Measurements from ENCODE around the gene CUBN.
"Not testable (repeated sequence)": the region's sequence is repeated elsewhere in the genome, so short reads cannot be mapped to it uniquely, and the experiment has no call there.

The CUBN gene

GRCh38 chr10:17138460-17139042 is 8.9 kb upstream of the CUBN start:
- no peak for DNase-seq

DNA sequence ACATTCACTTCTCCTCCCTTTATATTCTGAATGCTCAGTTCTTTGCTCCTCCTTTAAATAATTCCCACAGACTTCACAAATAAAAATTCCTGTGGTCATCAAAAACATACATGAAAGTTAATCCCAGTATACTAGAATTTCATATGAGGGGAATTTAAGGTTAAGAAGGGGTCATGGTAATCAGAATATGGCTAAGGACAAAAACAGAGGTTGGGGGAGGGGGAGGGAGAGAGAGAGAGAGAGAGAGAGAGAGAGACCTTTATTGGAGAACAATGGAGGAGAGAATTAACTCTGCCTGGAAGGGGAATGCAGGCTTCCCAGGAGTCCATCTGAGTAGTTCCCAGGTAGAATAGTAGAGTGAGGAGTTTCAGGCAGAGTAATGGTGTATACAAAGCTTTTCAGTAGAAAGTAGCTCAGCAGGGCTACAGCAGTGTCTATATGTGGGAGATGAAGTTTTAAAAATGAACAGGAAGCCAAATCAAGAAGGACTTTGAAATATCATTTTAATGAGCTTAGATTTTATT is 5.2 kb upstream of the CUBN start:
- no peak for DNase-seq

DNA sequence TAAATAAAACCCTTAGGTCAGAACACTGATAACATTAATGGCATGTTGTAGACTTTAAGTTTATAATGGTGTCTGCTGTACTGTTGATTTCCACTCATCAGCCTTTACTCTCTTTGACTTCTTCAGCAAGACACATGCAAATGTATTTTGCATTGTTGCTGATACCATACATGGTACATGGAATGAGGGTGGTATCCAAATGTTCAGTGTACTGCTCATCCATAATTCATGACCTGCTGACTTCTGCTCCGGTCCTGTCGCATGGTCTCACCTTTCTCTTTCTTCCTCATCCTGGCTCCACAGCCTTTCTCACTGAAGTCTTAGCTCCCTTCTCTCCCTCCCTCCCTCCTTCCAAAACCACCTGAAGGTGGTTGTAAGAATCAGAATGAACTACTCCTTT is 4.7 kb upstream of the CUBN start:
- no peak for DNase-seq

DNA sequence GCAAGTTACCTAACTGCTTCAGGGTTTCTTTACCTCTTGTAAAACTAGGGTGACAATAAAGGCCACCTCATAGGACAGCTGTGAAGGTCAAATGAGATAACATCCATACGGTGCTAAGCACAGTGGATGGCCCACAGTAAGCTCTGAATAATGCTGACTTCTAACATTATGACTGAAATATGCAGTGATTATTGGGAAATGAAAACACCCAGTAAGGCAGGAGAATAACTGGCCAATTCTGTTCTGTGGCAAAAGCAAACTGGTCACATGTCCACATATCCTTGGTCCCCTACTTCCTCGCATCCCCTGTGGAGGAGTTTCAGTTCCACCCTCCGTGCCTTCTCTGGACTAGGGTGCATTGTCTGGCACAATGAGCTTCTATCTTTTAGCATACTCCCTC is 1.4 kb downstream of the CUBN start:
- no peak for DNase-seq

DNA sequence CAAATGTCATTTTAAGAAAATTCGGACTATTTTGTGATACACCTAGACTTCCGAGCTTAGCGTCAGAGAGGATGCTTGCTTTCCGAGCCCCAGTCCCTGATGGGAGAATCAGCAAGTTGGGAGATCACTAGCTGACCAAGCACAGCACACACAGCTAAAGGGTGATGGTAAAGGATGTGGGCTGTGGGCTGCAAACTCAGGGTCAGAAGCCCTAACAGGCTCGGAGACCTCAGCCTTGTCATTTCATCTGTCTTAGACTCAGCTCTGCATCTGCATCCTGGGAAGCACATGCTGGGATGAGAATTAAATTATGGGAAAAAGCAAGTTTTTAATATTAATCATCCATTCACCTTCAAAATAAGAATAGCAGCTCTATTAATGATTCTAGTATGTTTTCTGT is 3.3 kb downstream of the CUBN start:
- no peak for DNase-seq

GRCh38 chr10:17125206-17125893 is 4.3 kb downstream of the CUBN start:
- DNase-seq = no peak

DNA sequence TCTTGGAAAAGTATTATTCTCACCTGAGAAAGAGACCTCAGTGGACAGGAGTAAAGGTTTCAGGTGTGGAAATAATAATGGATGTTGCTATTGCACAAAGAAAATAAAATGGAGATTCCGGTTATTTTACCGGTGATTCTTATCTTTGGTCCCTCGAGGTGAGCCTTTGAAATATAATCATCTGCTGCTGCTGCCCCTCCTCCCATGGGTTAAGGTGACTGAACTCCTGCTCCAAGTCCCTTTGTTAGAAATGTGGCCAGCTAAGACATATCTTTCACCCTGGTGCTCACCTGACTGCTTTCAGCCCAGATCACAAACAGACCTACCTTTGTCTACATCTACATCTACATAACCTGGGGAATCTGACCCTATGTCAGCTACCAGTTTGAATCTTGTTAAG is 5.7 kb downstream of the CUBN start:
- no peak for DNase-seq

DNA sequence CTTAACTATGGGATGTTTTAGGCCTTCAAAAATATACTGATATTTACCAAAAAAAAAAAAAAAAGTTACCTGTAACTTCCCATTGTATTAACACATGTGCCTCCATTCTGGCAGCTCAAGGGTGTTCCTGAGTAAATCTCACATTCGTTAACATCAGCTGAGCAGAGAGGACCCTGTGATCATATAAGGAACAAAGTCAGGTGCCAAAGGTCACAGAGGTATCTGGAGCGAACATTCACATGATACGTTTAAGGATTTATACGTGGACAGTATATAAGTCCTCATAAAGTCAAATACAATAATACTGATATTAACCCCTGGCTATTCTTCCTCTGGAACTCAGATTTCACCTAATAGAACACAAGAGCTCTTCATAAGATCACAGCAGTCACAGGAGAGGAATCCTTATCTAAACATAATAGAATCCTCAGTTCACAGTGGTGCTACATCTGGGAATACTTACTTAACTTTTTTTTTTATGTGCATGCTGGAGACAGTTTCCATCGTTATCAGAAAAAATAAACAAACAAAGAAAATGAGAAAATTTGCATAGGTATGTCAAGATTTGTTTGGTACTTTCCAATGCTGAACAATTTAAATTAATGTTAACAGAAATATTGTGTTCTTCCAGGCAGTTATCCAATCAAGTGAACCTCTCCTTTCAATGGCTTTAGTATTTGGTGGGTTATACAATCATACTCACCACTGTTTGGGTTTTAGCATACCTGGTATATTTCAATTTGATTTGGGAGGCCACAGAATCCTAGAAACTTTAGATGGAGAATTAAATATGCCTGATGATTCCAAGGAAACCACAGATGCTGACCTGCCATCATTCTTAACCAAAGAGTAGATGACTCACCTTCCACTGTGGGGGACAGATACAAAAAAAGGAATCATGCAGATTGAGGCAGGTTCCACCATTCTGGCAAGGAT is 6.6 kb downstream of the CUBN start:
- DNase-seq = no peak

DNA sequence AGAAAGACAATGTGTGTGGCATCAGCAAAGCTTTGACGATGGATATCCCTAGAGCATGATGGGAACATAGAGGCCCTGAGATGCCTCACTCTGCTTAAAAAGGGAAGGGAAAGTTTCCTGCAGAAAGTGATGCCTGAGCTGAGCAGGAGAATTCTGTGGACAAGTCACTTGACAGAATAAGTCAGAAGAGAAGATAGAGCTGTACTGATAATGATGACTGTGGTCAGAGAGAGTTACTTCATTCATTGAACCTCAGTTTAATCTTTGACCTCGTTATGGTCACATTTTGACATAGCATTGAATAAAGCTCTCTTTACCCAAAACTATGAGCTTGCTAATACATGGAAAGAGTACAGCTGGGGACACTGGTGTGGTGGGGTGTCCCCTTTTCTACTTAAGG is 7.6 kb downstream of the CUBN start:
- DNase-seq = no peak

DNA sequence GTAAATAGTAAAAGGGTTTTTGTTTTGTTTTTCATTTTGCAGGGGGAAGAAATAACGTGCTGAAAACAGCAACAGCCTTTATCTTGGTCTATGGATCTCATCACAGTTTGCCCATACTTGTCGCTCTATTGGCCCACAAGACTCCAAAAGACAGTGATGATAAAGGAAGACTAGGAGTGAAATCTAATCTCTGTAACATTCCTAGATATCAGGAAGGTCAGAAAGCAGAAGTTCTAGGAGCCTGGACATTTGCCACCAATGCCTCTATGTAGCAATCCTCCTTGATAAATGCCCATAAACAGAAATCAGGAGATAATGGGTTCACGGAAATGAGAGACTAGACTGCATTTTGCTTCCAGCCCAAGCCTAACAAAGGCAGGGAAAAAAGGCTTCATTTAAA is 8.9 kb downstream of the CUBN start:
- DNase-seq = no peak

GRCh38 chr10:17119845-17120244 is 9.8 kb downstream of the CUBN start:
- no peak for DNase-seq

DNA sequence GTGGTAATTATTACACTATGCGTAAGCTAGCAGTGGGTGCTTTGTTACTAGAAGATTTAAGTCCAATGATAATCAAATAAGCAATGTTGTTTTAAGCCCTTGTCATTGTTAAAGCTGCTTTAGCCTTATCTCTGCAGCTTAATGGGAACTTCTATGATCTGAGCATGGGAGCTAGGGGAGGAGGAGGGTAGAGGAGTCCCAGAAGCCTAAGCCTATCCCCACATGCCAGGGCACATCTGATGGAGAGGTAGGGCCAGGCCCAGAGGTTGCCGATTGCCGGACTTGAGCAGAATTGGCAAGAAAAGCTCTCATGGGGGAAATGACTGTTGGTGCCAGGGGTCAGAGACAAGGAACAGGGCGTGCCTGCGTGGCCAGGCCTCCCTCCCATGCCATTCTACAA is 13.4 kb downstream of the CUBN start:
- no peak for DNase-seq

DNA sequence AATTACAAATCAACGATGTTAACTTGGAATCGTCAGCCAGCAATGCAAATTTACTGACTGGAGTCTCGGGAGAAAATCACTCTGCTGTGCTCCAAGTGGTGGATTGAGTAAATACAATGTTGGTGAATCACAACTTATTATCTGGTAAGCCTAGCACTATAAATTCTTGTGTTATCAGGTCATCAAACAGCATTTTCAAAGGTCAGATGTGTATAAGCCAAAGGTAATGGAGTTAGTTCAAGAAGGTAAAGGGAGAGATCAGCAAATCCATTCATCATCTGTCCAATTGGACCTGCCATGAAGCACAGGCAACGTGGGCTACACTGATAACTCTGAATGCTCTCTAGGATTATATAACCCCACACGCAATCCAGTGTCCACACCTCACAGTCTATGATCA is 13.9 kb downstream of the CUBN start:
- no peak for DNase-seq

DNA sequence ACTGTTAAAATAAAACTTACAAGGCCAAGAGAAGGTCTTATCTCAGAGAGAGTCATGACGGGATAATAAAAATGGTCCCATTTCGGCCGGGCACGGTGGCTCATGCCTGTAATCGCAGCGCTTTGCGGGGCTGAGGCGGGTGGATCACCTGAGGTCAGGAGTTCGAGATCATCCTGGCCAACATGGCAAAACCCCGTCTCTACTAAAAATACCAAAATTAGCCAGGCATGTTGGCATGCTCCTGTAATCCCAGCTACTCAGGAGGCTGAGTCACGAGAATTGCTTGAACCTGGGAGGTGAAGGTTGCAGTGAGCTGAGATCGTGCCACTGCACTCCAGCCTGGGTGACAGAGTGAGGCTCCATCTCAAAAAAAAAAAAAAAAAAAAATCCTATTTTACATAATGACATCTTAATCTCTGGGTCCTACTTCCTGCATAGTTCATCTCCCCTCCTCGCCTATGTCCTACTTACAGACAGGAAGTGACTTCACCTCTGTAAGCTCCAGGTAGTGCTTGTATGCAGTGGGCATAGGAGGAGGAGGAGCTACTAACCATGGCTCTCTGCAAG is 14.7 kb downstream of the CUBN start:
- DNase-seq = not testable (repeated sequence)

DNA sequence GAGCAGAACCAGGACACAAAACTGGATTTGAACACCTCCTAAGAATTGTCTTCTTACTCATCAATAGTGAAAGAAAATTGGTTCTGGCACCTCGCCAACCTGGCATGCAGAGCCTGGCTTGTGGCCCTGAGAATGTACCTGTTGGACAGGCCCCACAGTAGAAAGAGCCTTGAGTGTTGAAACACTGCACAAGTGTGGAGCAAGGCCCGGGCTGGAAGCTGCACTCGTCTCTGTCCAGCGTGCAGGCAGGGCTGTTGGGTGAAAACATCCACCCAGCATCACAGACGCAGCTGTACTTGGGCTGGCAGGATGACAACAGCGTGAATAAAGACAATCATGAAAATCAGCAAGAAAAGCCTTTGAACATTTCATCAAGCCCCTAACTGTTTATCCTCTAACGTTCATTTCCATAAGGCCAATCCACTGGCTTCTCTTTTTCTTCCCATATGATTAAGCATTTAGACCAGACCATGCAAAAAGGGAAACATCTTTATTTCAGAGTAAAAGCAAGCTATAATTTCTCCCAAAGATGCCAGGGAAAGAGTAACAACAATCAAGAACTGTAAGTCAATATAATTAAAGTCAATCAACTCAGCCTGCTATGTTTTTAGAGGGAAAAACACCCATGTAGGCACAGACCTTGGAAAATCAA is 15.6 kb downstream of the CUBN start:
- DNase-seq = no peak

DNA sequence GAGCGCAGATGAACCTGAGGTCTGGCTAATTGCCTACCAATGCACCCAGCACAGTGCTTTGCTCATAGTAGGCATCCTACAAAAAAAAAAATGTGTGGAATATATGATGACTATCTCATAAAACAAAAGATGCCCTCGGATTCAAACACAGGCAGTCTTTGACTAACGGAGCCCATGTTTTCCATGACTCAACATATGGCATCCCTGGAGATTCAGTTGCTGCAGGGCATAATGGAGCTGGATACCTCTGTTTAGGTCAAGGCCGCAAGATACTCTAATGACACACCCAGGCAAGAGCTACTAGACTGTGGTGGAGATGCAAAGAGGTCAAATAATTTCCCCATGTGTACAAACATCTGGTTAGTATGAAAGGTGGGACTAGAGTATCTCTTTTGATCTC is 16.3 kb downstream of the CUBN start:
- no peak for DNase-seq

DNA sequence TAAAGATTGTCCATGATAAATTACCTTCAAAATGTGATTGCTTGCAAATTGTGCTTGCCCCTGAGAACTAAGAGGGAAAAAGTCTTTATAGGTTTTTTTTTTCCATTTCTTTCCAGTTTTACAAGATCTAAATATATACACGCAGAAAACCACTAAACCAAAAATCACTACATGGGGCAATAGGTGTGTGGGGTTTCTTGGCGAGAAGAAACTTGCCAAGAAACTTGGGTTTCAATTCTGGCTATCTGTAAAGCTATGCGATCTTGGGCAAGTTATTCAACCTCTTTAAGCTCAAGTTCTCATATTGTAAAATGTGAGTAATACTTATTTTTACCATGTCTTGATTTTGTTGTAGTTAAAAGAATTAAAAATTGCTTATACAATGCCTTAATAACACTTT is 17.0 kb downstream of the CUBN start:
- DNase-seq = no peak

- no peak for DNase-seq
Measured at GRCh38 chr10:17109475-17110207, 20.0 kb downstream of the CUBN start.

DNA sequence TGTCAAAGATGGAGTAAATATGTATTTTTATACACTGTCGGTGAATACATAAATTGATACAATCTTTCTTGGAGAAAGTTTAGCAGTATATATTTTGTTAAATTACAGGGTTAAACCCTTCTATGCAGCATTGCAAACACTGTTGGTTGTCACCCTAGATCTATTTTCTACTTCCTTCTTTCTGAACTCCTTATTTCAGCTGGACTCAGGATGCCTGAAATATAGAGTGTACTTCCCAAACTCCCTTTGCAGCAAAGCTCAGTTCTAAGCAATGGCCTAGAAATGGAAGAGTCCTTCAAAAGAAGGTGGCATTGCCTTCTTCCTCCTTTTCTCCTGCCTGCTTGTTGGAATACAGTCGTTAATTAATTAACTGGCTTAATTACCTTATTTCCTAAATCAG is 20.6 kb downstream of the CUBN start:
- DNase-seq = no peak

GRCh38 chr10:17106991-17107390 is 22.6 kb downstream of the CUBN start:
- DNase-seq = no peak

GRCh38 chr10:17101910-17102266 is 27.7 kb downstream of the CUBN start:
- no peak for DNase-seq

DNA sequence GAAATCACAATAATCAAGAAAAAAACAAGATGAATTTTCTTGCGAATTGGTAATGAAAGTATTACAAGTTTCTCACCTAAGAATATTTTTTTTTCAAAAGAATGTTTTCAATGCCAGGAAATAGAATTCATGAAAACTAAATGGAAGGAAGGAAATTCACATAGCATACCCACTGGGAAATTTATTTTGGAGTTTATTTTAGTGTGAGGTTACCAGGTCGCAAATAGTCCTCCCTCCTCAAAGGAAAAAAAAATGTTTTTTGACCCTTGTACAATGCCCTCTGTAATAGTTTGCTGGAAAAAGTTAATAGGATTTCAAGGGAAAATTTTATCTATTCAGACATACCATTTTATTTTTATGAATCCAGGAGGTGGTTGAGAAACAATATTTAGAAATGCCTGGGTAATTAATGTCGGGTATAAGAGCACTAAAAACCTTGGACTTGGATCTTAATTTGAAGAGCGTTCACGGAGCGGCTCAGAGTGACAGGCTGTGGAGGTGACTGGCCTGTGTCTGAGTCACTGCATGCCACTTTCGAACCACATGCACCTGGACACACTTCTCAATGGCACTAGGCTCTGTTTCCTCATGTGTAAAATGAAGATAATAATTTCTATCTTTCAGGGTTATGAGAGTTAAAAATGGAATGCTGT is 28.2 kb downstream of the CUBN start:
- no peak for DNase-seq

Measured in NCI-H2081 treated with DMSO at 0.1 percent for 48 hours (cell line).